Activated T-cell treated with anti-CD3 and anti-CD28 coated beads, Interleukin-2, amount 50 U/mL, for 24 hours (primary cell): ENCODE results near the gene THEMIS.
A peak's percentile ranks its signal among the peaks of the same experiment; 100 is the strongest.

Source experiments
- DNase-seq: peaks from one replicate; pipeline ENCODE4 v3.0.0-alpha.2; 2020
- H3K27ac Mint-ChIP-seq: 2 replicates; pipeline ENCODE4 v1.8.0; 2020; ENCODE audit warnings: mild to moderate bottlenecking, mixed read lengths
- H3K27me3 Mint-ChIP-seq: 2 replicates; pipeline ENCODE4 v1.8.0; 2020; ENCODE audit warnings: mixed read lengths
- H3K36me3 Mint-ChIP-seq: 2 replicates; pipeline ENCODE4 v1.8.0; 2020; ENCODE audit warnings: low read depth, mixed read lengths
- H3K4me1 Mint-ChIP-seq: 2 replicates; pipeline ENCODE4 v1.8.0; 2020; ENCODE audit warnings: low read depth, mixed read lengths
- H3K4me3 Mint-ChIP-seq: 2 replicates; pipeline ENCODE4 v1.8.0; 2020; ENCODE audit warnings: mild to moderate bottlenecking, moderate library complexity, mixed read lengths
- H3K9me3 Mint-ChIP-seq: 2 replicates; pipeline ENCODE4 v1.8.0; 2020; ENCODE audit warnings: mixed read lengths

Gene THEMIS

DNA sequence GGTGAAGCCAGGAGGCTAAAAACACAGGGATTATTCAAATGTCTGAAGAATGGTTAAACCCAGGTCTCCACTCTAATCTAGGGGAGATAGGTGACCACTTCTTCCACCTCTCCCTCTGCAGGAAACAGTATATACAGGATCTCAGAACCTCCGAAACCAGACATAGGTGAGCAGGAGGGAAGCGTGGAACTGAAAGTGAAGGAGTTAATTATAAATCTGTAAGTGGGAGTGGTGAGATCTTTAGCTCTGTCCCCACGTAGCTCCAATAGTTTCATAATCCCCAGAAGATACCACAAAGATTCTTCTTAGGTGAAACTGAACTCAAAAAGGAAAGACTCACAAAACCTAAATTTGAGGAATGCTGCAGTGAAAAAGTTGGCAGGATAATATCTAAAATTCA, 76.8 kb downstream of the THEMIS start:
- no peak for DNase-seq
- Mint-ChIP-seq H3K4me1 (peaks cover 71% of the 10 kb centered on the region), H3K27me3 (no peaks in the 10 kb centered on the region), H3K27ac (peak overlapping the region; percentile 77), H3K4me3 (no peak overlapping the region), H3K36me3 (peaks cover 67% of the 10 kb centered on the region), H3K9me3 (peaks cover 10% of the 10 kb centered on the region)

DNA sequence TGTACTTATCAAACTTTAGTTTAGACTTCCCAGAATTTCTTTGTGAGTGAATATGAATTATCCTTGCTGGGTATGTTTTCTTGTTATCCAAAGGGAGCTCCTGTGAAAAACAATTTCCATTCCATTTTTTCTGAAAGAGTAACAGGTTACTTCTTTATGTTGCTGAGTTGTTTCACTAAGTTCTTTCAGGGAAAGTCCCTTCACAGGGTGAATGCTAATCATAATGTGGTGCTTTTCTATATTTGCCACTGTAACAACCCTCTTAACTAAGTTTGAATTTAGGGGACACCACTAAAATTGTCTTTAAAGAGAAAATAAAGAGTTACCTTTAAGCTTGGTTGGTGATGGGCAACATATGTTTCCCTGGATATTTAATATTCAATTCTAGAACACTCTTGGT, 79.4 kb downstream of the THEMIS start:
- Mint-ChIP-seq H3K36me3 (peaks cover 46% of the 10 kb centered on the region), H3K9me3 (peaks cover 10% of the 10 kb centered on the region), H3K27ac (peak overlapping the region; percentile 79), H3K4me1 (peaks cover 78% of the 10 kb centered on the region), H3K27me3 (no peaks in the 10 kb centered on the region), H3K4me3 (no peak overlapping the region)
- DNase-seq, result no peak

DNA sequence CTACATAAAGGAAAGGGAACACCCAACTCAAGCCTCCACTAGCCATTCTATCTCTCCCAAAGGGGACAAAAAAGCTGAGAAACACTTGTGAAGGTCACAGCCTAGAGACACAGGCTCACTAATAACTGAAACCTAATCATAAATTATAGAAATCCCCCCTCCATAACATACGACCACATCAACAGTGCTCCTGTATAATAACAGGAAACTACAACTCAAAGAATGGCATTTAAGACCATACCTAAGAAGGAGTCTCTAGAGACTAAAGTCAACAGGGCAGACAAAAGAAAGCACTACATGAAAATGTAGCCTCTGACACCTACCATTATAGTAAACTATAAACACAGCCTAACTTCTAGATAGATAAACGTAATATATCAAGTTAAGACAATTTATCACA, 82.7 kb downstream of the THEMIS start:
- DNase-seq, result no peak
- no peaks in the 10 kb centered on the region for H3K9me3 Mint-ChIP-seq
- H3K36me3 Mint-ChIP-seq, result peaks cover 31% of the 10 kb centered on the region
- peak overlapping the region; percentile 85 for H3K27ac Mint-ChIP-seq
- peak overlapping the region; percentile 26 for H3K4me3 Mint-ChIP-seq
- peaks cover 82% of the 10 kb centered on the region for H3K4me1 Mint-ChIP-seq
- no peaks in the 10 kb centered on the region for H3K27me3 Mint-ChIP-seq

DNA sequence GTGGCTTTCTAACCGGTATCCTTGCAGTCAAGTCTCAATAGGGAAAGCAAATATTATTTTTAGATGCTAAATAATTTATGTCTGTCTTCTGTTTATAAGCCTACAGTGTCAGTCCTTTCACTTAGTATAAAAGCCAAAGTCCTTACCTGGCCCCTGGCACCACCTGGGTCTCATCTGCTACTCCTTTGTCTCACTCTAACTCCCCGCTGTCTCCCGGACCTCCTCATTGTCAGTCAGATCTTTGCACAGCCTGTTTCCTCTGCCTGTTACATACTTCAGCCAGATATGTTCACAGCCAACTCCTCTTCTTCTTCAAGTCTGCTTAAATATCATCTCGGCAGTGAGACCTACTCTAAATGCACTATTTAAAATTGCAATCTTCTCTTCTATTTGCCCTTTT, 84.2 kb downstream of the THEMIS start:
- H3K27ac Mint-ChIP-seq, result peak overlapping the region; percentile 70
- H3K36me3 Mint-ChIP-seq, result peaks cover 41% of the 10 kb centered on the region
- H3K9me3 Mint-ChIP-seq, result no peaks in the 10 kb centered on the region
- H3K27me3 Mint-ChIP-seq, result no peaks in the 10 kb centered on the region
- peaks cover 86% of the 10 kb centered on the region for H3K4me1 Mint-ChIP-seq
- H3K4me3 Mint-ChIP-seq, result no peak overlapping the region
- DNase-seq, result no peak

DNA sequence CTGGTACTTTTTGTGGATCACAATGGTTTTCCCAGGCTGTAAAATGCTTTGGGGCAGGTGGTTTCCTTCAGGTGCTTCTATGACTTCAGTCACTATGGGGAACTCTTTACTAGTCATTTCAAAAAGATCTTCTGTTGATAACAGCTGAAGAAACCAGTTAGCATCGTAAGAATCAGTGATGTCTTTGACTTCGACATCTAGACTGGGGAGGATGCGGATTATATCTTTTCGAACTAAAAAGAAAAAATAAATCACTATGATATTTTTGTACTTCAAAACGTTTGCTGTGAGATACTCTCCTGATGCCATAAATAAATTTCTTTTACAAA, 87.2 kb downstream of the THEMIS start:
- no peaks in the 10 kb centered on the region for H3K27me3 Mint-ChIP-seq
- DNase-seq, result no peak
- H3K4me3 Mint-ChIP-seq, result peak overlapping the region; percentile 72
- no peaks in the 10 kb centered on the region for H3K9me3 Mint-ChIP-seq
- peaks cover 46% of the 10 kb centered on the region for H3K36me3 Mint-ChIP-seq
- H3K27ac Mint-ChIP-seq, result peak overlapping the region; percentile 96
- H3K4me1 Mint-ChIP-seq, result peaks cover 90% of the 10 kb centered on the region

DNA sequence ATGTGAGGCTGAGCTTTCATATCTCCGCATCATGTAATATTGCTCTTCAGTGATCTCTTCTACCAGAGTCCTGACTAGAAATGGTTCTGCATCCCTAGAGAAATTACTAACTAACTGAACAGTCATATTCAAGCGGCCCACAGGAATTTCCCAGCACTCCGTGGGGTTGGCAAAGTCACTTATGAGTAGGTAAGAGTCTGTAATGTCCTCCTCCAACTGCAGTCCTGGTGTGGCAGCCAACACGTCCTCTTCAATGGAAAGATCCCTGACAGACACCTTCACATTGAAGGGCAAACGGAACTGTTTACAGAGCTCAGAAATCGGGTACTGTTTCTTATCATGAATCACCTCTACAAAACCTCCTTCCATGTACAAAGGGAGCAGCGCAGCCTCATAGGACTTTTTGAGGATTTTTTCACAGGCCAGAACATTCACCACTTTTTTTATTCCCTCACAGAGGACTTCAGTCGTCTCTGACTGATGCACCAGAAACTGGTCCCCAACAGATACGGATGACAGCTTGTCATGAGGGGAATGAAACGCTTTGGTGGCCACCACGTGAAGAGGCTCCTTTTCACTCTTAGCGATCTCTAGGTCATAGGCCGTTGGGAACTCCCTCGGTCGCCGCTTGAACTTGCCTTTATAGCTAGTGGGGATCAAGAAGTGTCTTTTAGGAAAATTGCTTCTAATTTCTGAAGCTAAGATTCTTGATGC, 87.7 kb downstream of the THEMIS start:
- H3K27me3 Mint-ChIP-seq, result no peaks in the 10 kb centered on the region
- no peaks in the 10 kb centered on the region for H3K9me3 Mint-ChIP-seq
- peak; percentile 57 for DNase-seq
- peak overlapping the region; percentile 96 for H3K27ac Mint-ChIP-seq
- peaks cover 90% of the 10 kb centered on the region for H3K4me1 Mint-ChIP-seq
- peak overlapping the region; percentile 72 for H3K4me3 Mint-ChIP-seq
- peaks cover 43% of the 10 kb centered on the region for H3K36me3 Mint-ChIP-seq

DNA sequence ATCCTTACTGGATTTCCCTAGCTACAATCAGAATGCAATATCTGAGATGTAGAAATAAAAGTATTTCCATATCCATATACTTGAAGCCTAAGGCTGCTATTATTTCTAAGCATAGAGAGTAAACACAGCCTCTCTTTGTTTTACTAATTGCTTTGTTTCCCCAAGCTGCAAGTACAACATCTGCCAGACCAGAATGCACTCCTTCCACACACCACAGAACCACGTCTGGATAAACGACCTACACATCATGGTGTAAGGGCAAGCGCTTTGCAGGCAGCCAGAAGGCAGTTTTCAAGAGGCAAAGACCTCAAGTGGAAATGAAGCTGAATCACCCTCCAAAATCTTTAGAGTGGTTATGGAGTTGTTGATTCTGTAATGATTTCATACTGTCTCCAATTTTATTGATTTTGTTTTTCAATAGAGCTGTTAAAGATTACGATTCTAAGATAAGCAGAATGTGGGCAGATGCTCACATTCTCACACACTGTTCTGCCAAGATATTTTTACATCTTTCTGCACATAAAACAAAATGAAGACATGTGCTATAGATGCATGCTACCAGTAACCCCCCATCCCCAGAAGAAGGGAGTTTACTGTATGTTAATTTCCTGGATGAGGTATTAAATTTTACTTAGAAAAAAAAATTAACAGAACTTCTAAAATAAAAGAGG, 88.8 kb downstream of the THEMIS start:
- Mint-ChIP-seq H3K36me3 (peaks cover 50% of the 10 kb centered on the region), H3K27me3 (no peaks in the 10 kb centered on the region), H3K4me1 (peaks cover 90% of the 10 kb centered on the region), H3K9me3 (no peaks in the 10 kb centered on the region), H3K27ac (peak overlapping the region; percentile 89), H3K4me3 (peak overlapping the region; percentile 72)
- no peak for DNase-seq

DNA sequence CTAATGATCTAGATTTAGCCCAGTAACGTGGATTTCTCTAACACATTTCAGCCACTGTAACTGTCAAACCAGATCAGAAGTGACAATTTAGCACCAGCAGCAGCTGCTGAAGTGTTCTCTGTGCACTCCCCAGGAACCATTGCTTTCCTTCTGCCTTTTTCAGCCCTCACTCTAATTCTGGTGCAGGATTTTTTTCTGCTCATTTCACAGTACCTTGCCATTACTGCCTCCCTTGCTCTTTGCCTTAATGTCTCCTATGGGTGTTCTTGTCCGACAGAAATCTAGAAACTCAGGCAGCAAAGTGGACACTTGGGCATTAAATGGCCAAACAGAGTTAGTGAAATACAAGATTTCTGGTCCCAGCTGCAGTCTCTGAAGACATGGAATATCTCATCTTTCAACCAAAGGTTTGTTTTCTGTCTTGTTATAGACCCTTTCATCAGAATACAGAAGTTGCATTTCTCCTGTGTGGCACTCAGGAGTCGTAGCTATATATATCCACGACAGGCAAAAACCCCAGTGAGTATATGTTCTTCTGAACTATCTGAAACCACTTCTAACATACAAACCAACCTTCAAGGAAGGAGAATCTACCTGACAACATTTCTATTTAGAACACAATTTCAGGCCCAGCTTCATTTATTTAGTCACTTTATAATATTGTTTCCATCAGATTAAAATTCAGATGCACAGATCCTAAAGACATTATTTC, 92.9 kb downstream of the THEMIS start:
- H3K4me3 Mint-ChIP-seq, result peak overlapping the region; percentile 43
- DNase-seq, result no peak
- H3K9me3 Mint-ChIP-seq, result peaks cover 4% of the 10 kb centered on the region
- H3K27ac Mint-ChIP-seq, result peak overlapping the region; percentile 58
- peaks cover 87% of the 10 kb centered on the region for H3K4me1 Mint-ChIP-seq
- peaks cover 69% of the 10 kb centered on the region for H3K36me3 Mint-ChIP-seq
- no peaks in the 10 kb centered on the region for H3K27me3 Mint-ChIP-seq

DNA sequence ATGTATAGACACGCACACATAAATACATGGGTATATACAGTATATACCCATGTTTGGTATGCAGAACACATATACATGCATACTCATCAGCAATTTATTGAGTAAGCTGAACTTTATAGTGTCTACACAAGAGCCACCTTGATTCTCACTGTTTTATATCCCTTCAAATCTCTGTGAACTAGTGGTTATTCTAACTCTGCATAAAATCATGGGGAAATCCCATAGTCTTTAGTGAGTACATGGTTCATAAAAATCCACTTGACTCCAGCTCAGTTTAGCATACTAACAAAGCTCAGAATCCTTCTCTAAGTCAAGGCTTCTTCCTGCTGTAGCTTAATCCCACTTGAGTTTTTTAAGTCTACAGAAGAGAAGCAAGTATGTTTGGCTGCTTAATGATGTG, 104.1 kb downstream of the THEMIS start:
- peaks cover 78% of the 10 kb centered on the region for H3K4me1 Mint-ChIP-seq
- no peak for DNase-seq
- H3K4me3 Mint-ChIP-seq, result no peak overlapping the region
- peaks cover 5% of the 10 kb centered on the region for H3K9me3 Mint-ChIP-seq
- peaks cover 46% of the 10 kb centered on the region for H3K36me3 Mint-ChIP-seq
- H3K27me3 Mint-ChIP-seq, result no peaks in the 10 kb centered on the region
- peak overlapping the region; percentile 64 for H3K27ac Mint-ChIP-seq

DNA sequence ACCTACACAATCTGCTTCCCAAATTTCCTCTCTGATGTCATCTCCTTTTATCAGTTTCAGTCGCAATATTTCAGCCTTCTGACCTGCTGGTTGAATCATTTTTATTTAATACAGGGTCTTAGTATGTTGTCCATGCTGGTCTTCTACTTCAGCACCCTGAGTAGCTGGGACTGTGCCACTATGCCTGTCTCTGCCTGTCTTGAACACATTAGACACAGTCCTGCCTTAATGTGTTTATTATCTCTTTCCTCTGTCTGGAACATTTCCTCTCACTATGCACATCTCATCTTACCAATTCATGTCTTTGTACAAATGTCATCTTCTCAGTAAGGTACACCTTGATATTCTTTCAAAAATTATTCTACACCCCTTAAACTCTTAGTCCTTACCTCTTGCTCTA, 106.5 kb downstream of the THEMIS start:
- Mint-ChIP-seq H3K9me3 (no peaks in the 10 kb centered on the region), H3K36me3 (peaks cover 33% of the 10 kb centered on the region), H3K27ac (peak overlapping the region; percentile 80), H3K4me1 (peaks cover 80% of the 10 kb centered on the region), H3K27me3 (no peaks in the 10 kb centered on the region), H3K4me3 (peak overlapping the region; percentile 28)
- no peak for DNase-seq

DNA sequence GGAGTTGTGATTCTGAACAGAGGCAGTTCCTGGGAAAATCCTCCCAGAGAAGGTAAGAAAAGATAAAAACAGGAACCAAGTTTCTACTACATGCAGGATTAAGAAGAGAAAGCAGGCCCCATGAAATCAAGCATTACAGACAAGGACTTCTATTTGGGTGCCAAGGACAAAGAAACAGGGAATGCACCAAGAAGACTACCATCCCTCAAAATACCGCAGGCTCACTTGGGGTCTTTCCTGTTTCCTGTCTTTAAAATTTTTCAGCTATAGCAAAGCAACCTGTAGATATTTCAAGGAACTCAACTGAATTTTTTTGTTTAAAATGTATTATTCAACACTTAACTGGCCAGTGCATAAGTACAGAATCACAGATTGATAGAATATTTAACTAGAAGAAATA, 107.5 kb downstream of the THEMIS start:
- peaks cover 85% of the 10 kb centered on the region for H3K4me1 Mint-ChIP-seq
- peaks cover 31% of the 10 kb centered on the region for H3K36me3 Mint-ChIP-seq
- no peak overlapping the region for H3K4me3 Mint-ChIP-seq
- H3K9me3 Mint-ChIP-seq, result no peaks in the 10 kb centered on the region
- no peaks in the 10 kb centered on the region for H3K27me3 Mint-ChIP-seq
- H3K27ac Mint-ChIP-seq, result peak overlapping the region; percentile 80
- DNase-seq, result no peak

DNA sequence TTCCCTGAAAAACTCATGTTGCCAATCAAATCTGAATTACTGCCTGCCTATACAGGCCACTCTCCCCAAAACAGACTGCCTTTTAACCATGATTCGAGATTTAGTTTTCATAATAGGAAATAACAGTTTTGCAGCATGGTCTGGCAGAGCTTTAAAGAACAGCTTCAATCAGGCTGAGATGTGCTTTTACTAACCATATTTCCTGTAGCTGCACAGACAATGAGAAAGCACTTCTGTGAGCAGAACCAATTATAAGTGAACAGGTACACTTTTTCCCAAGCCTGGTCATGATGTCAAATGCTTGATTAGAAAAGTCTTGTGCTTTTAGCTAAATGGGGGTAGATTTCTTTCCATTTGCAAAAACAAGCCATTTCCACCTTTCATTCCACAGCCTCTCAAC, 108.2 kb downstream of the THEMIS start:
- Mint-ChIP-seq H3K27ac (peak overlapping the region; percentile 80), H3K36me3 (peaks cover 27% of the 10 kb centered on the region), H3K4me1 (peaks cover 85% of the 10 kb centered on the region), H3K4me3 (peak overlapping the region; percentile 3), H3K27me3 (no peaks in the 10 kb centered on the region), H3K9me3 (no peaks in the 10 kb centered on the region)
- DNase-seq, result no peak

DNA sequence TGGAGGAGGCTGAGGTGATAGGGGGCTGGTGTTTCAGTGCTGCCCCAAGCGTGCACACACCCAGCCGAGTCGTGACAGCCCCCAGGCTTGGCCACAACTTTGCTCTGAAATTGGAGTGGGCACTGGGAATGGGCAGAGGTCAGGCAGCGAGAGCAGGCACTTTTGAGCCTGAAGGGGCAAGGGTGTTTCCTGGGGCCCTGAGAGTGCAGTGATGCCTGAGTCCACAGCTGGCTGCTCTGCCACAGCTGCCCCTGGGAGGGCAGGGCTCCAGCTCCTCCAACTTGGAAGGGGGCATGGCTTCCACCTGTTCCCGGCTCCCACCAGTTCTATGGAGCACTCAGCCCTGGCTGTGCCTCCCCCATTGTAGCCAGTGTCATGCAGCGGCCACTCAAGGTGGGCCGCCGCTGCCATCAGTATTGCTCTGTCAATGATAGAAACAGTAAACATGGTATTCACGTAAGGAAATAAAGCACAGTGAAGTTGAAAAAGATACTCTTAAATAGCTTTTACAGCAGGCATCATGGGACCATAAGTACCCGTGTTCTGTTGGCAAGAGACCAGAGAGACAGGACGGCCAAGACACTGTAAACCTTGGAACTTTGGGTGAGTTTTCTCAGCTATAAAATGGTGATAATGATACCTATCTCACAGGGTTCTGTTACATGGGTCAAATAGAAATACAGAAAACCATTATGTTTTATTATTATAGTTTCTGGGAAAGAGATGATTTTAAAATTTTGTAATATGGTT, 108.9 kb downstream of the THEMIS start:
- H3K9me3 Mint-ChIP-seq, result no peaks in the 10 kb centered on the region
- H3K27me3 Mint-ChIP-seq, result no peaks in the 10 kb centered on the region
- peak overlapping the region; percentile 72 for H3K27ac Mint-ChIP-seq
- peaks cover 84% of the 10 kb centered on the region for H3K4me1 Mint-ChIP-seq
- no peak overlapping the region for H3K4me3 Mint-ChIP-seq
- no peak for DNase-seq
- peaks cover 22% of the 10 kb centered on the region for H3K36me3 Mint-ChIP-seq

DNA sequence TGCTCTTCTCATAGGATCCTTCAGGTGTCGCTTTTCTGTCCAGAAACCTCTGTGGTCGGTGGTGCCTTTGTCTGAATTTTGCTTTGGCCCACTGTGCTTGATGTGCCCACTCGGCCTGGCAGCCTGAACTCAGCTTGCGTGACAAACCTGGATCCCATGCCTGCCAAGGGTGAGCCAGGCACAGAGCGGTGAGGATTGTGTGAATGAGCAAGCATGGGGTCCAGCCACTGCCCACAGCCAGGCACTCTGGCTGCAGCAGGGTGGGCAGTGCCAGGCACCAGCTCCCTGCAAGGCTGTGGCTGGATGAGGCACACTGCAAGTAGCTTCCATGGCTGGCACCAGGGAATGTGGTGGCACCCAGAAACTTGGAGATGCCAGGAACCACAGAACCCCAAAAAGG, 110.3 kb downstream of the THEMIS start:
- Mint-ChIP-seq H3K27me3 (no peaks in the 10 kb centered on the region), H3K4me1 (peaks cover 84% of the 10 kb centered on the region), H3K4me3 (no peak overlapping the region), H3K36me3 (peaks cover 17% of the 10 kb centered on the region), H3K9me3 (no peaks in the 10 kb centered on the region), H3K27ac (no peak overlapping the region)
- DNase-seq, result no peak
